GM19328 (cell line): ENCODE data around the gene PLXNA1.

Source experiments
- ATAC-seq: cut with Tn5 transposase; IDR thresholded peaks from one replicate; pipeline ENCODE4 v1.9.1; 2021; ENCODE audit warnings: mild to moderate bottlenecking, moderate library complexity; ENCODE audit not compliant: unreplicated experiment

Gene PLXNA1

GRCh38 chr3:126999383-126999782, 16.5 kb downstream of the PLXNA1 start:
- ATAC-seq, result no peak

DNA sequence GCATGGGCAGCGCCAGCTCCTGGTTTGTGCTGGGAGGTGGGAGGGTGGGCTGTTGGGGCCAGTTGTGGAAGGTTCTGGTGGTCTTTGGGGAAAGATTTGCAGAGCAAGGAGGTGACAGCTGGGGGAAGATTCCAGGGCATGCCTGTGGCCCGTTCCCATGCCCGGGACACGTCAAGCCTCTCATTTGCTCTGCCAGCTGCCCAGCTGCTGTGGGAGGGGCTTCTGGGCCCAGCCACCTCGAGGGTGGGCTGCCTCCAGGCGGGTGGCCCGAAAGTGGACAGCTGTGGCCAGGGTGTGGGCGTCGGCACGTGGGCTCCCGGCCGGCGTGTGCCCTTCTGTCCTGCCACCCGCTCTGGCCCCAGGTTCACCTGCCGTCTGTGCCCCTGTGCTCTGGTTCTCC, 17.2 kb downstream of the PLXNA1 start:
- ATAC-seq, result no peak

DNA sequence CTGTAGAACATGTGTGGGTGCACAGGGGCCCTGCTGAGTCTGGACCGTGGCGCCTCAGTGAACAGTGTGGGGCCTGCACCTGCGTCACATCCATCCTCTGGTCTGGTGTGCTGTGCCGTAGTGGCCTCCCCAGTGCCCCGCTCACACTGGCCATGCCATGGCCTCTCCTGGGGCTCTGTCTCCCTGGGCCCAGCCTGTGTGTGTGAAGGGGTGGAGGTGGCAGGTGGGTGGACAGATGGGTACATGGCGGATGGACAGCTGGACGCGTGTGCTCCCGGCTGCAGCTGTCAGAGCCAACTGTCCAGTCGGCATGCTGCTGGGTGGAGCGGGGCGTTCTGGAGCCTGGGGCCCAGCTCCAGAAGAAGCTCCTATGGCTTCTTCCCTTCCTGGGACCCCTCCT, 17.8 kb downstream of the PLXNA1 start:
- ATAC-seq, result no peak

GRCh38 chr3:127001486-127002194, 18.7 kb downstream of the PLXNA1 start:
- no peak for ATAC-seq

- ATAC-seq, result no peak
Observed at GRCh38 chr3:127002195-127003174, 19.6 kb downstream of the PLXNA1 start.

- no peak for ATAC-seq
Observed at GRCh38 chr3:127003175-127003555, 20.2 kb downstream of the PLXNA1 start.

DNA sequence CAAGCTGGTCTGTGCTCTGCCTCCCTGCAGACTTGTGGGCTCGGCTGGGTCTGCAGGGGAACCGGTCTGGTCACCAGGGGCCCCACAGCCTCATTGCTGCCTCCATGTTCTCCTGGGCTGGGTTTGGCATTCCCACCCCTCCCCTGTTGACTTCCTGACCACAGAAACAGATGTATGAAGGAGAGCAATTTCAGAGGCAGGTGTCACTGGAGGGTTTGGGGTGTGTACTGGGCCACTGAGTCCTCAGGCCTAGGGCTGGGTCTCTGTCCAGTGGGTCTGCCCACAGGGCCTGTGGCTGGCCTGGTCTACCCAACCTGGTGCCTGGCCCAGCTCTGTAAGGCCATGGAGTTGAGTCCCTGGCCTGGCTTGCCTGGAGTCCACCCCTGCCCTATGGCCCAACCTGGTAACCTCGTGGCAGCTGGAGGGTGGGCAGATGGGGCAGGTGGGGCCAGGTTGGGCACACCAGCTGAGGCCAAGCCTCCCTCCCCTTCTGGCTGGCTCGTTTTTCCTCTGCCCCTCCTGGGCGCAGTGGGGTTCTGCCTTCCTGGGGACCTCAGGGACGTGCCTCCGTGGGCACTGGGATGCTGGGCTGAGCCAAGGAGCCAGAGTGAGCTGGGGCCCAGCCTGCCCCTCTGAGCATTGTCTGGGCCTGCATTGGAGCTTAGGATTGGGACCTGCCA, 20.8 kb downstream of the PLXNA1 start:
- no peak for ATAC-seq

GRCh38 chr3:127004641-127005397, 21.9 kb downstream of the PLXNA1 start:
- no peak for ATAC-seq

DNA sequence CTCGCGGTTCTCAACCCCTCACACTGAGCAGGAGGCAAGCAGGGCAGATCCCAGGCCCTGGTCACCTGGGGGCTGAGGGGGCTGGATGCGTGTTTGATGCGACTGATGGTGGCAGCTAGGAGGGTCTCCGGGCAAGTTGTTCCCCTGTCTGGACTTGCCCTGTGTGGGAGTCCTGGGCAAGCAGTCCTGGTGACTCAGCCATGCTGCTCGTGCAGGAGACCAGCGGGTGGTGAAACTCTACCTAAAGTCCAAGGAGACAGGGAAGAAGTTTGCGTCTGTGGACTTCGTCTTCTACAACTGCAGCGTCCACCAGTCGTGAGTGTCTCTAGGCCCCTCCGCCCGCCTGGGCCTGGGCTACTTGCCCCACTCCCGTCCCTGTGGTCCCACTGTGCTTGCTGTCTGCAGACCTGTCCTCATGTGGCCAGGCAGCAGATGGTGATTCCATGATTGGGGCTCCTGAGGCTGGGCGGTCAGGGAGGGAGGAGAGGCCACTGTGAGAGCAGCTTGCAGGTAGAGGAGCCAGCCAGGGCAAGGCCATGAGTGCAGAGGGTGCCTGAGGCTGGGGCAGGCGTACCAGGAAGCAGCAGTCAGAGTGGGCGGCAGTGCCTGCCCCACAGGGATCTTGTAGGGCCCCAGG, 23.1 kb downstream of the PLXNA1 start:
- ATAC-seq, result no peak

DNA sequence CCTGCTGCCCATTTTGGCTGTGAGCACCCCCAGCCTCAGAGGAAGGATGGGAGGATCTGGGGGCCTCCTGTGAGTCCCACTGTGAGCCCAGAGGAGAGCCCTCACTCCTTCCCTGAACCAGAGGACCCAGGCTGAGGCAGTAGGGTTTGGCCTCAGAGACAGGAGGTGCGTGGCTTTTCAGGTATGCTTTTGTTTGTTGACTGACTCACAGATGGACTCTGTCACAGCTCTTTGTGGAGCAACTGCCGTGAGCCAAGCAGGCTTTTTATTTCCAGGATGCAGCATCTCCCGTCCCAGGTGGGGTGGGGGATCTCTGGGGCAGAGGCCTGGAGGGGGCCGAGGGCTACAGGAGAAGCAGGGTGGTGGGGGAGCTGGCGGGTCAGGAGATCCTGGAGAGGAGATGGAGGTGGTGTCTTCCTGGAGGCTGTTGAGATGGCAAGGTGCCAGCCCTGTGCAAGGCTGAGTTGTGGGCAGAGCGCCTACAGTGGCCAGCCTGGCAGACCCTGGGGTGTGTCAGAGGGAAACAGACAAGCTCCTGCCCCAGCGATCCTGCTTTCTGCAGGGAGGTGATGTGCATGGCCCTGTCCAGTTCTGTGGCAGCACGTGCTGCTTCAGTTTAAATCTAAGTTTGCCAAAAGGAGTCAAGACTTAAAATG, 24.0 kb downstream of the PLXNA1 start:
- ATAC-seq, result no peak

- ATAC-seq, result no peak
Observed at GRCh38 chr3:127008236-127008635, 25.3 kb downstream of the PLXNA1 start.

- ATAC-seq, result no peak
Observed at GRCh38 chr3:127009531-127009930, 26.6 kb downstream of the PLXNA1 start.

DNA sequence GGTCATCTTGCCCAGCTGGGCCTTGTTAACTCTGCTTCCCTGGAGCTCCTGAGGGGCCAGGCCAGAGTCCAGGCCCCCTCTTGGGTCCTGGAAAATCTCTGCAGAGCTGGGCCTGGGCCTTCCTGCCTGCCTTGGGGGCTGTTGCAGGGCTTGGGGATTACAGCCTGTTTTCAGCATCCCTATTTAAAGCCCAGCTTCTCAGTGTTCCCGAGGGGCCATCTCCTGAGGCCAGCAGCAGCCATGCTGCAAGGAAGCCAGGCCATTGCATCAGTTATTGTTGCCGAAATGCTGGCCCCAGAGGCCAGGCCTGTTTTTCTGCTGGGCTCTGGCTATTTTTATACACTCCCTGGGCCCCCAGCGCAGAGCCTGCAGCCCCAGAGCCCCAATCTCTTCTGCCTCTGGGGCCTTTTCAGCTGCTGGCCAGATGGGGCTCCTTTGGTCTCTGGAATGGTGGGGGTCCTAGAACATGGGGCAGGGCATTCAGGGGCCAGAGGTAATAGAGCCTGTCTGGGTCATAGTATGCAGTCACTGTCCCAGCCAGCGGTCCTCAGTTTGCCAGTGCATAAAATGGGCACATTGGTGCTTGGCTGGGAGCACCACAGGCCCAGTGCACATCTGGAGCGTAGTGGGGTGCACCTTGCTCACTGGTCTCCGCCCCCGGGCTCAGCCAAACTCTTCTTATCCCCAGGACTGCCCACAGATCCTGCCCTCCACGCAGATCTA, 28.5 kb downstream of the PLXNA1 start:
- ATAC-seq, result no peak

DNA sequence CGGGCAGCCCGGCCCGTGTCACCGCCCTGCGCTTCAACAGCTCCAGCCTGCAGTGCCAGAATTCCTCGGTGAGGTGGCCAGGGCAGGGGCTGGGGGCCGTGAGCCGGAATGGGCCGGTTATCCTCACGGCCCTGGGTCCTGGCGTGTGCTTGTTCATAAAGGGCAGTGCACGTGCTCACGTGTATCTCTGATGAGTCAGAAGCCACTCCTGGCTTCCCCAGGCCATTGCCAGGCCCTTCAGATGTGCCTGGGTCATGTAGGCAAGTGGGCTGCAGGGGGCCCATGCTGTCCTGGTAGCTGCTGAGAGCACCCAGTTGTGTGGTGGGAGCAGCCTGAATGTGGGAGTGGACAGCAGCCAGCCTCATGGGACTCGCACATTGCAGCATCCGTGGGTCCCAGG, 29.2 kb downstream of the PLXNA1 start:
- no peak for ATAC-seq

GRCh38 chr3:127013181-127013580, 30.3 kb downstream of the PLXNA1 start:
- ATAC-seq, result no peak

DNA sequence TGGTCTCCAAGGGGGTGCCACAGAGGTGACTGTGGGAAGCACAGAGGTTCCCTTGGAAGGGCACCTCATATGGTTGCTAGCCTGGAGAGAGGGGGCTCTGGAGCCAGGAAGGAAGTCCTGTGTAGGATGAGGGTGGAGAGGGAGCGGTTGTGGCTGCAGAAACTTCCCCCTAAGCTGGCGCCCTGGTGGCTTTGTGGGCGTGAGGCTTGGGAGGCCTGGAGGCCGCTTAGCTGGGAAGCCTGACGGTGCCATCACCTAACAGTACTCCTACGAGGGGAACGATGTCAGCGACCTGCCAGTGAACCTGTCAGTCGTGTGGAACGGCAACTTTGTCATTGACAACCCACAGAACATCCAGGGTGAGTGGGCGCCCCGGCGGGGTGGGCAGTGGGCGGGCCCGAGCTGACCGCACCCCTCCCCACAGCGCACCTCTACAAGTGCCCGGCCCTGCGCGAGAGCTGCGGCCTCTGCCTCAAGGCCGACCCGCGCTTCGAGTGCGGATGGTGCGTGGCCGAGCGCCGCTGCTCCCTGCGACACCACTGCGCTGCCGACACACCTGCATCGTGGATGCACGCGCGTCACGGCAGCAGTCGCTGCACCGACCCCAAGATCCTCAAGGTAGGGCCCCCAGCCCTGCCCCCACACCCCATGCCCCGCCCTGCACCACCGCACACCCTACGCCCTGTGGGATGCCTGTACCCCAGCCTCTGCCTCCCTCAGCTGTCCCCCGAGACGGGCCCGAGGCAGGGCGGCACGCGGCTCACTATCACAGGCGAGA, 31.0 kb downstream of the PLXNA1 start:
- no peak for ATAC-seq

DNA sequence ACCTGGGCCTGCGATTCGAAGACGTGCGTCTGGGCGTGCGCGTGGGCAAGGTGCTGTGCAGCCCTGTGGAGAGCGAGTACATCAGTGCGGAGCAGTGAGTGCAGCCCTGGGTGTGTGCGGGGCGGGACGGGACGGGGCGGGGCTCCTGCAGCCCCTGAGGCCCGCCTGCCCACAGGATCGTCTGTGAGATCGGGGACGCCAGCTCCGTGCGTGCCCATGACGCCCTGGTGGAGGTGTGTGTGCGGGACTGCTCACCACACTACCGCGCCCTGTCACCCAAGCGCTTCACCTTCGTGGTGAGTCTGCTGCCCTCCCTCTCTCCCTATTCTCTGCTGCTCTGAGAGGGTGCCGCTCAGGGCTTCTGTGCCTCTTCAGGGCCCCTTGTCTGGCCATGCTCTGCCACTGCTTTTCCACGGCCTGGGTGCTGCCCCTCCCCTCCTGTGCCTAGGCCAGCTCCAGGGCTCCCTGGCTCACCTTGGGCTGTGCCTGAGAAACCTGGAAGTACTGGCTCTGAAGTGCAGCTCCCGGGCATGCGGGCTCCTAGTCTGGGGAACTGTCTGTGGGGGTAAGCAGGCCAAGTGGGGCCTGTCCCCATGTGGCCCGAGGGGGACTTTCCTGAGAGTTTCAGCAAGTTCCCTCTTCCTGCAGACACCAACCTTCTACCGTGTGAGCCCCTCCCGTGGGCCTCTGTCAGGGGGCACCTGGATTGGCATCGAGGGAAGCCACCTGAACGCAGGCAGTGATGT, 31.8 kb downstream of the PLXNA1 start:
- ATAC-seq, result peak; percentile 2
